Vagina (tissue), 2 donors: ENCODE data around the gene CELA2B. TPM values are rescaled to one million over a fixed set of nuclear protein-coding genes. Genes with fewer than 3 reads are reported as not detected.
"Not testable (repeated sequence)": the region's sequence is repeated elsewhere in the genome, so short reads cannot be mapped to it uniquely, and the experiment has no call there.

ENCODE experiments used
- DNase-seq, 2 donors: peaks; one replicate each; pipeline ENCODE4 v3.0.0-alpha.2; 2017; ENCODE audit errors: extremely low spot score in 2 of 2
- H3K27ac ChIP-seq: fragments of 200-600 bp; sonication (generic); one replicate; pipeline ENCODE4 v1.5.1; 2019
- H3K27me3 ChIP-seq: fragments of 200-600 bp; sonication (generic); one replicate; pipeline ENCODE4 v1.5.1; 2019
- H3K36me3 ChIP-seq, 2 donors: fragments of 200-600 bp; sonication (generic); one replicate each; pipeline ENCODE4 v1.5.1; 2017 to 2019
- H3K4me1 ChIP-seq: fragments of 200-600 bp; sonication (generic); one replicate; pipeline ENCODE4 v1.5.1; 2019
- H3K4me3 ChIP-seq, 2 donors: fragments of 200-600 bp; sonication (generic); 1 replicate in 1 of 2; 2 replicates in 1 of 2; pipeline ENCODE4 v1.5.1; 2016 to 2019
- H3K9me3 ChIP-seq: fragments of 200-600 bp; sonication (generic); one replicate; pipeline ENCODE4 v1.5.1; 2019
- POLR2A ChIP-seq, 2 donors: fragments of 450-650 bp; IDR thresholded peaks; one replicate each; pipeline ENCODE4 v1.6.1; 2017; ENCODE audit warnings: antibody characterized with exemption in 2 of 2, mild to moderate bottlenecking in 2 of 2, moderate library complexity in 2 of 2
- POLR2AphosphoS5 ChIP-seq, 2 donors: sonication (generic); formaldehyde crosslinking; IDR thresholded peaks; one replicate each; pipeline ENCODE4 v1.9.0; 2017; ENCODE audit warnings: antibody characterized with exemption in 2 of 2, mild to moderate bottlenecking in 2 of 2, low read depth in 1 of 2; ENCODE audit not compliant: insufficient read depth in 1 of 2
- intact Hi-C: fragments of 100-400 bp; cut with DNase I; formaldehyde crosslinking; loops from one replicate; pipeline ENCODE4 v1.15.1; 2023
- total RNA-seq: library from RNA; depleted of rRNA; stranded (reverse); fragments of >200 nt; gene quantifications from one replicate; pipeline ENCODE4 v1.2.3, GENCODE V29; 2016
- TF ChIP-seq, protein P1 (sequence below), 3 experiments: fragments of 450-650 bp in 2 of 3; fragments of 200-600 bp in 1 of 3; sonication (generic) in 1 of 3; IDR thresholded peaks; one replicate each; pipeline ENCODE4 v1.5.1; 2017 to 2019; ENCODE audit warnings: antibody characterized with exemption in 3 of 3, mild to moderate bottlenecking in 2 of 3, moderate library complexity in 2 of 3

CELA2B gene
- total RNA-seq, 1 donor from 2014 or later, result not detected

DNA sequence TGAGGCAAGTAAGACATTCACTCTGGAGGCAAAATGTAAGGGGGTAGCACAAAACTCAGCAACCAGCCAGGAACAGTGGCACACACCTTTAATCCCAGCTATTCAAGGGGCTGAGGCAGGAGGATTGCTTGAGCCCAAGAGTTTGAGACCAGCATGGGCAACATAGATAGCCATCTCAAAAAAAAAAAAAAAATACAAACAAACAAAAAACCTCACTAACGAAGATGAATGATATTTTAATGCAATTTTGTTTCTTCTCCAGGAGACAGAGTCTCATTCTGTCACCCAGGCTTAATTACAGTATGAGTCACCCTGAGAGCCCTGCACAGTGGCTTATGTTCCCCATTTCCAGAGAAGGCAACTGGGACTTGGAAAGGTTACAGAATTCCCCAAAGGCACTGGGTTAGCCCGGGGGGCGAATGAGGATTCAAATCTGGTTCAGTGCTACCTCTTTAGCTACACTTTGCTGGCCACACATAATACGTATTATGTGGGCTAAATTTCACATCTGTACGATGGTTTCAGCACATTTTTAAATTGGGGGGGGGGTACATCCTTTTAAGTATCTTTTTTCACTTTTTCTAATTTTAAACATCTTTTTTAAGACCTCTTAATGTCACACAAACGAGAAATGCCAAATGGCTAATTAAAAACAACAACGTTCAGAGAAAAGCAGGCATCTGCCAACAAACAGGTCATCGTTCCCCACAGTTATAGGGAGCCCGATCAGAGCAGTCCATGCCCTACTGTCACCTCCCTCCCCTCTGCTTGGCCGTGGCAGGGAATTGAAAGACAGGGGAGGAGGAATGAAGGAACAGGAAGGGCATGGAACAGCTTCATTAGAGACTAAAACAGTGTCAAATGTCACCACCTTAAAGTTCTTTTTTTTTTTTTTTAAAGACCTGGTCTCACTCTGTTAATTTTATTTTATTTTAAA, 15.9 kb upstream of the CELA2B start:
- TF ChIP-seq POLR2AphosphoS5 (IDR thresholded peaks at IDR 0.05; ENCODE audit: insufficient read depth in 1 of 2, low read depth in 1 of 2) (no peak), POLR2A (IDR thresholded peaks at IDR 0.05) (no peak)
- TF ChIP-seq, protein P1, sequence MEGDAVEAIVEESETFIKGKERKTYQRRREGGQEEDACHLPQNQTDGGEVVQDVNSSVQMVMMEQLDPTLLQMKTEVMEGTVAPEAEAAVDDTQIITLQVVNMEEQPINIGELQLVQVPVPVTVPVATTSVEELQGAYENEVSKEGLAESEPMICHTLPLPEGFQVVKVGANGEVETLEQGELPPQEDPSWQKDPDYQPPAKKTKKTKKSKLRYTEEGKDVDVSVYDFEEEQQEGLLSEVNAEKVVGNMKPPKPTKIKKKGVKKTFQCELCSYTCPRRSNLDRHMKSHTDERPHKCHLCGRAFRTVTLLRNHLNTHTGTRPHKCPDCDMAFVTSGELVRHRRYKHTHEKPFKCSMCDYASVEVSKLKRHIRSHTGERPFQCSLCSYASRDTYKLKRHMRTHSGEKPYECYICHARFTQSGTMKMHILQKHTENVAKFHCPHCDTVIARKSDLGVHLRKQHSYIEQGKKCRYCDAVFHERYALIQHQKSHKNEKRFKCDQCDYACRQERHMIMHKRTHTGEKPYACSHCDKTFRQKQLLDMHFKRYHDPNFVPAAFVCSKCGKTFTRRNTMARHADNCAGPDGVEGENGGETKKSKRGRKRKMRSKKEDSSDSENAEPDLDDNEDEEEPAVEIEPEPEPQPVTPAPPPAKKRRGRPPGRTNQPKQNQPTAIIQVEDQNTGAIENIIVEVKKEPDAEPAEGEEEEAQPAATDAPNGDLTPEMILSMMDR (IDR thresholded peaks at IDR 0.05), result no peak
- no peaks in the 10 kb centered on the region for H3K4me1 ChIP-seq
- no peaks in the 10 kb centered on the region for H3K9me3 ChIP-seq
- no peaks in the 10 kb centered on the region for H3K36me3 ChIP-seq
- no peaks in the 10 kb centered on the region for H3K27me3 ChIP-seq
- no peak overlapping the region for H3K27ac ChIP-seq
- intact Hi-C loops, result no loop called here
- no peak overlapping the region for H3K4me3 ChIP-seq
- no peak for DNase-seq

DNA sequence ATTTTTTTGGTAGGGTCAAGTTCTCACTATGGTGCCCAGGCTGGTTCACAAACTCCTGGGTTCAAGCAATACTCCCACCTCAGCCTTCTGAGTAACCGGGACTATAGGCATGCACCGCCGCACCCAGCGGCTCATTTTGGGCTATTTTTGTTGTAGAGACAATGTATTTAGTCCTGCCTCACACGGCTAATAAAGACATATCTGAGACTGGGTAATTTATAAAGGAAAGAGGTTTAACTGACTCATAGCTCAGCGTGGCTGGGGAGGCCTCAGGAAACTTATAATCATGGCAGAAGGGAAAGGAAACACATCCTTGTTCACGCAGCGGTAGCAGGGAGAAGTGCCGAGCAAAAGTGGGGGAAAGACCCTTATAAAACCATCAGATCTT, 15.2 kb upstream of the CELA2B start:
- no peak overlapping the region for H3K27ac ChIP-seq
- no peak overlapping the region for H3K4me3 ChIP-seq
- intact Hi-C loops, result no loop called here
- H3K4me1 ChIP-seq, result no peaks in the 10 kb centered on the region
- no peaks in the 10 kb centered on the region for H3K36me3 ChIP-seq
- no peaks in the 10 kb centered on the region for H3K9me3 ChIP-seq
- DNase-seq, result no peak
- no peak for TF ChIP-seq POLR2A (IDR thresholded peaks at IDR 0.05)
- TF ChIP-seq POLR2AphosphoS5 (IDR thresholded peaks at IDR 0.05; ENCODE audit: insufficient read depth in 1 of 2, low read depth in 1 of 2), result no peak
- TF ChIP-seq, protein P1 (IDR thresholded peaks at IDR 0.05), result no peak
- H3K27me3 ChIP-seq, result no peaks in the 10 kb centered on the region

DNA sequence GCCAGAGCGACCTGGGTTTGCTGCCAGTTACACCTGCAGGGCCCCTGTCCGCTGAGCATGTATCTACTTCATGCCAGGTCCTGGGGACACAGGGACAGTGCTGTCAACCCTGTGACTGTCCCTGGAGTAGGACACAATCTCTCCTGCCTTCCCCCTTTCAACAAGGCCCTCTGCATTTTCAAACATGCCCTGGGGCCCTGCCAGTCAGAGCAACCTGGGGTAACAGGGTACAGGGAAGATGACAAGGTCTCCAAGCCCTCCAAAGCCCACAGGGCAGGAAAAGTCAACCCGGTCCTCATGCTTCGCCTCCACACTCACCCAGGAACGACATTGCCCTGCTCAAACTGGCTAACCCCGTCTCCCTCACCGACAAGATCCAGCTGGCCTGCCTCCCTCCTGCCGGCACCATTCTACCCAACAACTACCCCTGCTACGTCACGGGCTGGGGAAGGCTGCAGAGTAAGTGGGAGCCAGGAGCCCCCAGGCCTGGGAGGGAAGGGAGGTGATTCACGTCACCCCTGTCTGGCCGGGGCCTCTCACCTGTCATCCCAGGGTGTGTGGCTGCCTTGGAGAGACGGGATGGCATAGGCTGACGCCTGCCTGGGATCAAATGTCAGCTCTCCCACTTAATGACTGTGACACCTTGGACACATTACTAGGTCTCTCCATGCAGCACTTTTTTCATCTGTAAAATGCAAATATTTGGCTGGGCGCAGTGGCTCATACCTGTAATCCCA, 12.7 kb upstream of the CELA2B start:
- DNase-seq, H3K4me3 ChIP-seq, H3K36me3 ChIP-seq, H3K27ac ChIP-seq, H3K9me3 ChIP-seq, H3K27me3 ChIP-seq, H3K4me1 ChIP-seq, intact Hi-C loops: not testable (repeated sequence)

DNA sequence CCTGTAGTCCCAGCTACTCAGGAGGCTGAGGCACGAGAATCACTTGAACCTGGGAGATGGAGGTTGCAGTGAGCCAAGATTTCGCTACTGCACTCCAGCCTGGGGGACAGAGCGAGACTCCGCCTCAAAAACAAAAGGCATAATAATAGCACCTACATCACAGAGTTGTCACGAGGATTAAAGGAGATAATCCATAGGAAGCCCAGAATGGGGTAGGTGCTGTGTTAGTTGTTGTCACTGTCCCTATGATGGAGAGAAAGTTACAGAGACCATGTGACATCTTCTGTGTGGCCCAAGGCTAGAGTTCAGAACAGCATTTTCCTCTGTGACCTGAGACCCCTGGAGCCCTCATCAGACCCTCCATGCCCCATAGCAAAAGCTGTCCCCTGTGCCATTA, 12.0 kb upstream of the CELA2B start:
- H3K27ac ChIP-seq, DNase-seq, H3K27me3 ChIP-seq, H3K36me3 ChIP-seq, H3K4me1 ChIP-seq, intact Hi-C loops, H3K9me3 ChIP-seq, H3K4me3 ChIP-seq: not testable (repeated sequence)

DNA sequence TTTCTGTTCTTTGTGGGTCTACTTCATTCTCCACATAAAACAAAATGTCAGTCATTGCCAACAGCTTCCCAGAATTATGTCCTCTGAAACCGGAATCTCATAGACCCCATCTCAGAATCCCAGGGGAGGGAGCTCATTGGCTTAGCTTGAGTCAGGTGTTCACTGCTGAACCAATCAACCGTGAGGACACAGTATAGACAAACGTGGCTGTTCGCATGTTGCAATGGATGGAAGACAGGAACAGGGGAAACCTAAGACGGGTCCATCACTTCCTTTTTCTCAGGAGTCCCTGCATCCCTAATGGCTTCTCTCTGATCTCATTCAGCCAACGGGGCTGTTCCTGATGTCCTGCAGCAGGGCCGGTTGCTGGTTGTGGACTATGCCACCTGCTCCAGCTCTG, 10.2 kb upstream of the CELA2B start:
- no peaks in the 10 kb centered on the region for H3K27me3 ChIP-seq
- H3K27ac ChIP-seq, result no peak overlapping the region
- H3K4me3 ChIP-seq, result no peak overlapping the region
- H3K4me1 ChIP-seq, result no peaks in the 10 kb centered on the region
- no peaks in the 10 kb centered on the region for H3K9me3 ChIP-seq
- DNase-seq, result no peak
- TF ChIP-seq, protein P1 (IDR thresholded peaks at IDR 0.05), result no peak
- no peak for TF ChIP-seq POLR2A (IDR thresholded peaks at IDR 0.05)
- TF ChIP-seq POLR2AphosphoS5 (IDR thresholded peaks at IDR 0.05; ENCODE audit: insufficient read depth in 1 of 2, low read depth in 1 of 2), result no peak
- intact Hi-C loops, result no loop called here
- no peaks in the 10 kb centered on the region for H3K36me3 ChIP-seq

DNA sequence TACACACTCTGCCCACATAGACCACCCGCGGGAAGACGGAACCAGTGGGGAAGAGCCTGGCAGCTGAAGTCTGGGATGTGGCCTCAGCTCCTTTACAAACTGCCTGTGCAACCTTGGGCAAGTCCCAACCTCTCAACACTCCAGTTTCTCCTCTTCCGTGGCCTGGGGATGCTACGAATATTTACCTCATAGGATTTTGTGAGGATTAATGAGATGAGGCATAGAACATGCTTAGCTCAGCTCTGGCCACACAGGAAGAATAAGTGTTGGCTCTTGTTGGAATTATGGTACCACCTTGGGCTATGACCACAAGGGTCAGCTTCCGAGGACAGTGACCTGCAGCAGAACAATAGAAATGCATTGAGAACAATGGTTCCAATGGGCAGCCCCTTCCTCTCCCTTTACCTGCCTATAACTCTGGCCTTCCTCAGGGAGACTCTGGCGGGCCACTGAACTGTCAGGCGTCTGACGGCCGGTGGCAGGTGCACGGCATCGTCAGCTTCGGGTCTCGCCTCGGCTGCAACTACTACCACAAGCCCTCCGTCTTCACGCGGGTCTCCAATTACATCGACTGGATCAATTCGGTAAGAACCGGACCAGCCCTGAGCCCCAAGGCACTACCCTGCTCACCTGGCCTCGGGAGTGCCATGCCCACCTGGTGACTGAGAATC, 8.8 kb upstream of the CELA2B start:
- H3K36me3 ChIP-seq, H3K27ac ChIP-seq, DNase-seq, H3K27me3 ChIP-seq, intact Hi-C loops, H3K9me3 ChIP-seq, H3K4me1 ChIP-seq, H3K4me3 ChIP-seq: not testable (repeated sequence)
